Stimulated activated CD4-positive, alpha-beta T cell treated with anti-CD3 and anti-CD28 coated beads, Interleukin-12 subunit alpha, Interleukin-12 subunit beta, amount 100 ng/mL, for 4 hours (primary cell): Measurements from ENCODE around the gene TEAD3.

ENCODE experiments used
- DNase-seq: peaks from one replicate; pipeline ENCODE4 v3.0.0-alpha.2; 2020

TEAD3 gene

GRCh38 chr6:35512006-35512405 lies 15.1 kb upstream of the TEAD3 start:
- DNase-seq: no peak

DNA sequence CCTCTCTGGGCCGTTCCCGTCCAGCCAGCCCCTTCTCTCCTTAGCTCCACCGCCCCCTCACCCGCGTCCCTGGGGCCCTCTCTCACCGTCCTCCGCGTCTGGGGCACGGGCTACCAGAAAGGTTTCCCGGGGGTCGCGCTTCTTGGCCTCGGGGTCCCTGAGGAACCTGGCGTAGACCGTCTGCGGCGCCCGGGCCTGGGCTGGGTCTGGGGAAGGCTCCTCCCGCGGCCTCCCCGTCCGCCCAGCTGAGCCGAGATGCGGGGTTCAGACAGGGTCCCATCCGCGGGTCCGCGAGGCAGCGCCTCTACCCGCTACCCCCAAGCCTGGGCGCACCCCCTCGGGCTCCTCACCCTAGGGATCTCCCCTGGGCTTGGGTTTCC lies 14.7 kb upstream of the TEAD3 start:
- DNase-seq: no peak

- DNase-seq: no peak
These were observed 14.2 kb upstream of the TEAD3 start for GRCh38 chr6:35510916-35511561.

DNA sequence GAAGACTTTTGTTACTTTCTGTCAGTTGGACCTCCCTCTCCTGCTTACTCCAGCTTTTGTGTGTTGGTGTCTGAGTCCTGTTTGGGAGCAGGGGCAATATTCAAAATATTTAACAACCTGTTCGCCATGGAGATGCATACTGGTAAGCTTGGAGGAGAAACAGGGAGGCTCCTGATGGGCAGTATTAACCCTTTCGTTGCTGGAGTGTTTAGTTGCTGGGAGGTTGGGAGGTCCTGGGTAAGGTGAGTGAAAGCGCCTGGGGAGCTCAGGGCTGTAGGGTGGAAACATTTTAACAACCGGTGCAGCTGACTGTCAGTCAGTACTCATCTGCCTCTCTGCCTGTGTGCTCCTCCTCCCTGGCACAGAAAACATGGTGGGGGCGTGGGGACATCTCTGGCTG lies 11.7 kb upstream of the TEAD3 start:
- no peak for DNase-seq

DNA sequence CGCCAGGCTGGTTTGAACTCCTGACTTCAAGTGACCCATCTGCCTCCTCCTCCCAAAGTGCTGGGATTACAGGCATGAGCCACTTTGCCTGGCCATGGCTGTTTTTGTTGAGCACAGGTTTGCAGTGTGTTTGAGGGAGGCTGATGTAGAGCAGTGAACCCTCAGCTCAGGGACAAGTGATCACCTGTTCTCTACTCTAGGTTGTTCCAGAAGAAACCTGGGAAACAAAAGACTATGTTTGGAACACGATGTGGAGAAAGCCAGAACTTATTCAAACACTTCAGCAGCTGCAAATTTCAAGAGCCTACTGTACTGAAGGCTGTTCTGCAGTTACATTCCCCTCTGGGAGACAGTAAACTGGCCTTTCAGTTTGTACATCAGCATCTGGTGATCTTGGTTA lies 11.1 kb upstream of the TEAD3 start:
- DNase-seq: no peak

GRCh38 chr6:35507221-35507620 lies 10.3 kb upstream of the TEAD3 start:
- DNase-seq: no peak

GRCh38 chr6:35506536-35506935 lies 9.7 kb upstream of the TEAD3 start:
- DNase-seq: no peak

DNA sequence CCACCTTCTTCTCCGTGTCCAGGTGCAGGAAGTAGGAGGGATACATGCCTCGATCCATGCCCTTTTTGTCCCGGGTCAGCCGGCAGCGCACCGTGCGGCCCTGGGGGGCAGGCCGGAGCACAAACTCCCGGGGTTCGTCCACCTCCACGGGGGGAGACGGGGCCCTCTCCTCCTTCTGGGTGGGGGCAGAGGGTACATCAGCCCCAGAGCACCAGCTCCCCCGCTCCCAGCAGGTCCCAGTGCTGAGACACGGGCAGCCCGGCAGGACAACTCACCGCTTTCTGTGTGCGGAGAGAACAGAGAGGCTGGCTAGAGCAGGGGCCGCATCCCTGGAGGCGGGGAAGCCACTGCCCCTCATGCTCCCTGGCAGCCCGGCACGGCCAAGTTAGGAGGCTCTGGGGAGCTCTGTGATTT lies 9.1 kb upstream of the TEAD3 start:
- DNase-seq: no peak

DNA sequence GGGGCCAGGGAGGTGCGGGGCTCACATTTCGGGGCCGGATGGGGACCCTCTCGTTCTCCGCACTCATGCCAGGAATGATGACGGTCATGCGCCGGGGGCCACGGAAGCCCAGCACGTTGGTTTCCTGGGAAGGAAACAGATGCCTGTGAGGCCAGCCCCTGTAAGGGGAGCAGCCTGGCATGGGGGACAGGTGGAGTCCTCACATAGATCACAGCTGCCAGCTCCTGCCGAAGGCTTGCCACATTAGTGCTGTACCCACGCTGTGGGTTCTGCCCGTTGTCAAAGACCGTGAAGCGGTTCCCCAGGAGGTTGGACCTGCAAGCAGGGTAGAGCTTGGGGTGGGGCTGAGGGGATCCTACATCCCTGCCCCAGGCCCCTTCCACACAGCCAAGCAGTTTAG lies 6.7 kb upstream of the TEAD3 start:
- DNase-seq: no peak

- DNase-seq: no peak
These were observed 4.9 kb upstream of the TEAD3 start for GRCh38 chr6:35501784-35502183.

DNA sequence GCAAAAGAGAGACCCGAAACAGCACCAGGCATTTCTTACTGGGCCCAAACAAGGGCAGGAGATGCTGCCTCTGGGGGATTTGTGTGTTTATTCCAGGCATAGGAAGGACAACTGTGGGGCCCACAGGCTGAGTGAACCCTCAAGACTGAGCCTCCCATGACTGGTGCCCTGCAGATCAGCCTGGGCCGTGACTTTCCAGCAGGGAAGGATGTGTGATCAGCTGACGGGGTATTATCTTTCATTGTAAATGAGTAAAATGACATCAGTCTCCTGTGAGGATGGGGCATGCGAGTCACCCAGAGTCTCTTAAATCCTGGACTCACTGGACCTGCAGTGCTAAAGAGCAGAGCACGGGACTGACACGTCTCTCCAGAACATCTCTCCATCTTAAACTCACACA lies 3.9 kb upstream of the TEAD3 start:
- no peak for DNase-seq

DNA sequence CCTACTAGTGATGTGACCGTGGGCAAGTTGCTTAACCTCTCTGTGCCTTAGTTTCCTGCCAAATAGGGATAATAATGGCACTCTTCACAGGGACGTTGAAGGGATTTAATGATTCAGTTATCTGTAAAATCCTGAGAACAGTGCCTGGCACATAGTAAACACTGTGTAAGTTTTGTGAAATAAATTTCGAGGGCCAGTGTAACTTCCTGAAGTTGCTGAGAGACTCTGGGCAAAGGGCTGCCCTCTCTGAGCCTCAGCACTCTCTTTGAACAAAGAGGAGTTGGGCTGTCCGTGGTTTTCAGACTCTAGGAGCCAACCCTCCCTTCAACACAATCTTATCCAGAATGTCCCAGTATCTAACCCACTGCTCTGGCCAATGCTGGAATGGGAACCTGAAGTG lies 2.5 kb upstream of the TEAD3 start:
- no peak for DNase-seq

DNA sequence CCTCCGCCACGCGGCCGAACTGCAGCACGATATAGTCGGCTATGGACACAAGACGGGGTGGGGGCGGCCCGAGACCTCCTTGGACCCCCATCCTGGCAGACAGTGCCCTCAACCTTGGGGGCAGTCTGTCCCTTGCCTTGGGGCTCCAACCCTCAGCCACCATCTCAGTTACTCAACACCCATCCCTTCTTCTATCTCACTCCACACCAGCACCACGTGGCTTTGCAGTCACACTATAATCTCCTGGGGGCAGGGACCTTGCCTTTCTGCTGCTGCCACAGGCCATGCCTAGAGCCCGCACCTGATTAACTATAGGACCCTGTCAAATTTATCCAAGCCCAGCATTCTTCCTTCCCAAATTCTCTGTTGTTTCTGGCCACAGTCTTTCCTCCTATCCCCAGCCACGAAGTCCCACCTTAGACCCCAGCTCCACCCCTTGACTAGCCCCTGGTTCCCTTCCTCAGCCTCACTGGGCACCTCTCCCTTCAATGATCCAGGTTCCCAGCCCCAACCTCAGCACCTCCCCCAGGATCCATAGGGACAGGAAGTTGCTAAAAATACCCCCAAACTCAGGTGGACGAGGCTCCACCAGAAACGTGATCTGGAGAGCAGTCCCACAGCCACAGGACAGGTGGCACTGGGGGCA lies 1.7 kb upstream of the TEAD3 start:
- DNase-seq: no peak

GRCh38 chr6:35497571-35498421 lies 917 bp upstream of the TEAD3 start:
- peak; percentile 43 for DNase-seq

DNA sequence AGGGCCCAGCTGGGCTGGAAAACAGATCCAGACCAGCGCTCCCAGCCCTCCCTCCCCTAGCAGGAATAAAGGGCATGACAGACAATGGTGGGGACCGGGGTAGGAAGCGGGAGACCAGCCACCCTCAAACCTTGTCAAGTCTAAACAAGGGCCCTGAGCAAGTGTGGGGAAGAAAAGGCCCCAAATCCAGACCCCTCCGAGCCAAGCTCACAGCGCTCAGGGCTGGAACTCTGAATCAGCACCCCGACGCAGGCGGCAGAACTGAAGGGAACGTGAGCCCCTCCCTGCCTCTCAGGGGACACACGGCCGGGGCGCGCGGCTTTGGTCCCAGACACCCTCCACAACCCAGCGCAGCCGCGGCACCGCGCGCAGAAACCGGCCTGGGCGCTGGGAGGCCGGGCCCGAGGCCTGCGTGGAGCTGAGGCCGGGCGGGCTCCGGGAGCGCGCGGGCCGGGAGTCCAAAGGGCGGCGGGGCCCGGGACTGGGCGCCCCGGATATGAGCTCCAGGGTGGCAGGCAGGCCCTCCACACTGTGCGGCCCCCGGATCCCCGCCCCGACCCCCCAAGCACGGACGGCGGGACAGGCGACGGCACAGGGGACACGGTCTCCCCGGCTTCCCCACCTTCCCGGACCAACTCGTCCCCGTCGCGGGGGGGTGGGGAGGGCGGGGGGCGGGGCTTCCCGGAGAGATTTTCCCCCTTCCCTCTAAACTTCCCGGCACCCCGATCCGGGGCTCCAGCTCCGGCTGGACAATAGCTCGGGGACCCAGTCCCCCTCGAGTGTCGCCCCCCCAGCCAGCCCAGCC lies 641 bp downstream of the TEAD3 start:
- DNase-seq: peak; percentile 16

DNA sequence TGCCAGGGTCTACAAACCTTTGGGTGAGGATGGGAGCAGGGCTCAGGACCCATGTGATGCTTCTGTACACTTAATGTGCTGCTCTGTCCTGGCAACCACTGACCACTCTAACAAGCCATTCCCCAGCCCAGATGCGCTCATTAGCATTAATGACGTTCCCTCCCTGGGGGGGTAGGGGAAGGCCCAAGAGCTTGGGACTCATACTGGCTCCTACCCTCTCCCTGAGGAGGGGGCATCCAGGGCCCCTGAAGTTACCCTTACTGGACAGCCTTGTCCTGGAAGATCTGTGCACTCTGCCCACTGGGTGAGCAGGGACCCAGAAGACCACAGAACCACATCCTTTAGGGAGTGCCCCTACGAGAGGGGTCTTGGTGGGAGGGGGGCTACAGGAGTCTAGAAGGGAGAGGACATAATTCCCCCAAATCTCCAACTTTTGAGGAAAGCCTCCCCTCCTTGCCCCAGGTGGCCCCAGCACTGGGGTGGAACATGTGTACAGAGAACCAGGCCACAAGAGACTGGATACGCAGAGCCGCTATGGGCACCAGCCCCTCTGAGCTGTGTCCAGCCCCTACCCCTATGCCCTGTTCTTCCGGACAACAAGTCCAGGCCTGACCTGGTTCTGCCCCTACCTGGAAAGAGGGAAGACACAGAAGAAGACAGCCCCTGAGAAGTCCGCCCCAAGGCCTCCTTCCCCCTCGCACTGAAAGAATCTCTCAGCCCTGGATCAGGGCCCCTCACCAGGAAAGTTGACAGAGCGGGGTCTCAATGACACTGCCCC lies 1.4 kb downstream of the TEAD3 start:
- DNase-seq: no peak

- DNase-seq: no peak
These were observed 2.7 kb downstream of the TEAD3 start for GRCh38 chr6:35494161-35494563.

DNA sequence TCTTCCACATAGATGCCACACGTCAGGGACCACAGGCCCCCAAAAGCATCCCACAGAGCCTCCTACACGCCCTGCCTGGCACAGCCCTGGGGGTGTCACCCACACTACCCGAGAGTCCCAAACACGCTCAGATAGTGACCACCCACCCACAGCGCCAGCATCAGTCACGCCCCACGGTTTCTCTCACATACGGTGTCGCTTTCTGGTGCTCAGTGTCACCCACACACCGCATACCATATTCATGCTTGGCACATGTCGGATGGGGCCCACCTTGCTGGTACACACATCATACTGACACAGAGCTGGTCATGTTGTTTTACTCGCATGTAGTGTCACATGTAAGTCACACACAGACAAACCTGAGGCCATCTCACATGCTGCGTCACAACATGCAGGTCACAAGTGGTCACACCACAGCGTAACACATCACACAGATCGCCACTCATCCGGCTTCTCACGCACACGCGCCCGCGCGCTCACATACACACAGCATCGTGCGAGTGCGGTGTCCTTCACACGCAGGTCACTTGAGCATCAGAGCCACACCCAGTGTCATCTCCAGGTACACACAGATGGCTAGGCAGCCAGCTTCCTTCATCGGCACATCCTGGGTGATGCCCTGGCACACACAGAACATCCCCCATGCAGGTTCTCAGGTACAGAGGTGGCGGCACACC lies 3.4 kb downstream of the TEAD3 start:
- no peak for DNase-seq

GRCh38 chr6:35492974-35493284 lies 4.0 kb downstream of the TEAD3 start:
- DNase-seq: no peak

DNA sequence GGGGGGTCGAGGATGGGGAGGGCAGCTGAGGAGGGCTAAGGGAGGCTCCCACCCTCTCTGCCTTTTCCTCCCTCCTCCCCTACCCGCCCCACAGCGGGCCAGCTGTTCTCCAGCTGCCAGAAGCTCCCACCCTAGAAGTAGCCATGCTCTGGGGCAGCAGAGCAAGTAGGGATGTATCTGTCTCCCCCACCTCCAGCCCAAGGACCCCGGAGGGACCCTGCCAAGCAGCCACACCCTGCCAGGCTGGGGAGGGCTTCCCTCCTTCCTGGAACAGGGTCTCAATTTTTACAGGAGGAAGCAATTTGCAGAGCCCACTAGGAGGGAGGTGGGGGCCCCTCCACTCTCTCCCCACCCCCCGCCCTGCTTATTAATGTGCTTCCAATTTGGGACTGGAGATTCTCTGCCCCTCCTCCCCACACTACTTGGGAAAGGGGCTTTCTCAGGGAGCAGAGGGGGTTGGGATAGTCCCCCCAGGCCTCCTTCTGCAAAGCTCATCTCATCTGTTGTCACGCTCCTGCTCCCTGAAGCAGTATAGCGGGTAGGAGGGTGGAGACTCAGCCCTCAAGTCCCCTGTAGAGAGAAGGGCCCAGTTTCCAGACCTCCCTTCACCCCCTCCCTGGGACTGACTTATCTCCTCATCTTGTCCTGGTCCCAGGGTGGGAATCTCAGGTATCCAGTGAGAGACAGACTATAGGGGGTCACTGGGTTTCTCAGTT lies 4.5 kb downstream of the TEAD3 start:
- DNase-seq: no peak

GRCh38 chr6:35491558-35492257 lies 5.2 kb downstream of the TEAD3 start:
- no peak for DNase-seq
